Lower lobe of right lung (tissue), 2 donors: ENCODE measurements around the gene SPATA45. TPM values are rescaled to one million over a fixed set of nuclear protein-coding genes. Genes with fewer than 3 reads are reported as not detected.
A peak's percentile ranks its signal among the peaks of the same experiment; 100 is the strongest.

Experiments used
- ATAC-seq, 2 donors: fragments of 200-7000 bp; cut with Tn5 transposase; one replicate each; pipeline ENCODE4 v1.9.1; 2020 to 2022; ENCODE audit warnings: mild to moderate bottlenecking in 2 of 2, moderate library complexity in 2 of 2
- DNase-seq: peaks from one replicate; pipeline ENCODE4 v3.0.0-alpha.2; 2020
- H3K27ac ChIP-seq: fragments of 200-600 bp; one replicate; pipeline ENCODE4 v1.8.0; 2022
- H3K27me3 ChIP-seq: fragments of 200-600 bp; one replicate; pipeline ENCODE4 v1.8.0; 2022; ENCODE audit warnings: low read depth
- H3K36me3 ChIP-seq: fragments of 200-600 bp; one replicate; pipeline ENCODE4 v1.8.0; 2022; ENCODE audit warnings: mild to moderate bottlenecking
- H3K4me1 ChIP-seq: fragments of 200-600 bp; one replicate; pipeline ENCODE4 v1.8.0; 2022
- H3K4me3 ChIP-seq: fragments of 200-600 bp; one replicate; pipeline ENCODE4 v1.8.0; 2022; ENCODE audit warnings: mild to moderate bottlenecking
- H3K9me3 ChIP-seq: fragments of 200-600 bp; one replicate; pipeline ENCODE4 v1.8.0; 2022
- CTCF ChIP-seq: fragments of 200-600 bp; IDR thresholded peaks from one replicate; pipeline ENCODE4 v1.8.0; 2022; ENCODE audit warnings: antibody characterized with exemption, mild to moderate bottlenecking
- intact Hi-C: fragments of 100-400 bp; cut with DNase I; formaldehyde crosslinking; loops from one replicate; pipeline ENCODE4 v1.11.0; 2022
- total RNA-seq: library from RNA; stranded (reverse); fragmentation: NEBNext Ultra II Directional; extraction: Animal tissue kit (Norgen Biotek cat#: 25700); gene quantifications from one replicate; pipeline ENCODE4 v1.2.1, GENCODE V29; 2021
- donor health status: DM: no; HTN: yes; CAD: no; lungs with severe emphysema.

The SPATA45 gene
- total RNA-seq, 1 donor from 2014 or later, result not detected

GRCh38 chr1:212794561-212795014 is 52.9 kb downstream of the SPATA45 start:
- Histone ChIP-seq H3K36me3 (peaks cover 31% of the 10 kb centered on the region), H3K4me3 (no peak overlapping the region), H3K9me3 (no peaks in the 10 kb centered on the region), H3K4me1 (peaks cover 22% of the 10 kb centered on the region), H3K27ac (peak overlapping the region; percentile 7), H3K27me3 (no peaks in the 10 kb centered on the region)
- DNase-seq (no peak), ATAC-seq (peak; percentile 14 to 39)
- no peak for TF ChIP-seq CTCF
- intact Hi-C loops, result no loop called here

GRCh38 chr1:212792396-212792908 is 55.0 kb downstream of the SPATA45 start:
- DNase-seq (no peak), ATAC-seq (no peak)
- H3K4me3 ChIP-seq, result peak overlapping the region; percentile 81
- H3K36me3 ChIP-seq, result peaks cover 18% of the 10 kb centered on the region
- H3K9me3 ChIP-seq, result no peaks in the 10 kb centered on the region
- peaks cover 30% of the 10 kb centered on the region for H3K4me1 ChIP-seq
- H3K27me3 ChIP-seq, result no peaks in the 10 kb centered on the region
- no peak for TF ChIP-seq CTCF
- H3K27ac ChIP-seq, result peak overlapping the region; percentile 93
- intact Hi-C loops, result no loop called here

GRCh38 chr1:212791676-212792395 is 55.6 kb downstream of the SPATA45 start, which contains the start of the genes NSL1 and TATDN3:
Gene NSL1, minus strand, starts transcription at chr1:212791777. Its CDS starts 14 bp downstream, at chr1:212791763.
Gene TATDN3, plus strand, starts transcription at chr1:212791894. Its CDS starts 28 bp downstream, at chr1:212791922.
- DNase-seq, result peak; percentile 91
- H3K4me3 ChIP-seq, result peak within 1 kb of the TSS; percentile 81
- H3K9me3 ChIP-seq, result no peaks in the 10 kb centered on the region
- H3K36me3 ChIP-seq, result peaks cover 13% of the 10 kb centered on the region
- H3K4me1 ChIP-seq, result peaks cover 30% of the 10 kb centered on the region
- H3K27me3 ChIP-seq, result no peaks in the 10 kb centered on the region
- ATAC-seq, result peak; percentile 97 to 98
- H3K27ac ChIP-seq, result peak within 1 kb of the TSS; percentile 93
- TF ChIP-seq CTCF, result no peak
- intact Hi-C loops, result no loop called here

- intact Hi-C loops, result no loop called here
- Histone ChIP-seq H3K36me3 (peaks cover 13% of the 10 kb centered on the region), H3K4me1 (peaks cover 30% of the 10 kb centered on the region), H3K27ac (peak overlapping the region; percentile 93), H3K27me3 (no peaks in the 10 kb centered on the region), H3K9me3 (no peaks in the 10 kb centered on the region), H3K4me3 (peak overlapping the region; percentile 81)
- peak; percentile 72 to 77 for ATAC-seq
- TF ChIP-seq CTCF, result no peak
- DNase-seq, result no peak
Measured at GRCh38 chr1:212791261-212791675, 56.2 kb downstream of the SPATA45 start.

- H3K36me3 ChIP-seq, result peaks cover 53% of the 10 kb centered on the region
- ATAC-seq (no peak), DNase-seq (no peak)
- no peak overlapping the region for H3K27ac ChIP-seq
- intact Hi-C loops, result no loop called here
- H3K4me3 ChIP-seq, result no peak overlapping the region
- peaks cover 15% of the 10 kb centered on the region for H3K4me1 ChIP-seq
- no peaks in the 10 kb centered on the region for H3K9me3 ChIP-seq
- H3K27me3 ChIP-seq, result no peaks in the 10 kb centered on the region
- TF ChIP-seq CTCF, result no peak
Measured at GRCh38 chr1:212785871-212786270, 61.6 kb downstream of the SPATA45 start.
